ENCODE results near the gene GPR137B. TPM values are rescaled to one million over a fixed set of nuclear protein-coding genes. Genes with fewer than 3 reads are reported as not detected.

The GPR137B gene
- total and polyA plus RNA-seq, 8 donors, result 9.3 to 37.4 (median 12.7) TPM

GRCh38 chr1:236119943-236120484 lies 22.3 kb upstream of the GPR137B start:
- no peak for TF ChIP-seq CTCF (IDR thresholded peaks at IDR 0.05)
- intact Hi-C loops (cut with DNase I), result no loop called here
- Histone ChIP-seq H3K4me3 (no peak overlapping the region), H3K4me1 (peaks cover 0 to 5% of the 10 kb centered on the region in 2 donors), H3K9me3 (no peaks in the 10 kb centered on the region), H3K27me3 (no peaks in the 10 kb centered on the region), H3K27ac (no peak overlapping the region), H3K36me3 (no peaks in the 10 kb centered on the region)
- ATAC-seq (no peak), DNase-seq (no peak)

GRCh38 chr1:236120721-236121153 lies 21.6 kb upstream of the GPR137B start:
- Histone ChIP-seq H3K36me3 (no peaks in the 10 kb centered on the region), H3K9me3 (no peaks in the 10 kb centered on the region)
- no peak for ATAC-seq

DNA sequence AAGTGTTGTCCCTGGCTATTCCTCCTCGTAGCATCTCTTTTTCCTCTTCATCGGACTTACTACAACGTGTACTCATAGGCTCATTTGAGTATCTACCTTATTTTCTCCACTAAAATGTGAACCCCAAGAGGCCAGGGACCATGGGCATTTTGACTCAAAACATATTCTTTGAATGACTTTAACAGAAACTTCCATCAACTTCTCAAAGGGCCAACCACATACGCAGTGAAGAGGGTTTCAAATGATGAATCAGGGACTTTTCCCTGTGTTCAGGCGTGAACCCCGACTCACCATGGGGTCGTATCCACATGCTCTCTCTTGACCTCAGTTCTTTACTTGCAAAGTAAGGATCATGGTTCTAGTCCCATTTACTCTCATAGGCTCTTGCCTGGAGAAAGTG lies 20.2 kb upstream of the GPR137B start:
- no peaks in the 10 kb centered on the region for H3K27me3 ChIP-seq
- peaks cover 0 to 5% of the 10 kb centered on the region in 2 donors for H3K4me1 ChIP-seq
- DNase-seq, result no peak
- H3K9me3 ChIP-seq, result no peaks in the 10 kb centered on the region
- intact Hi-C loops (cut with DNase I), result no loop called here
- no peaks in the 10 kb centered on the region for H3K36me3 ChIP-seq
- ATAC-seq, result no peak
- no peak for TF ChIP-seq CTCF (IDR thresholded peaks at IDR 0.05)
- H3K27ac ChIP-seq, result no peak overlapping the region
- H3K4me3 ChIP-seq, result no peak overlapping the region

More at GRCh38 chr1:236120721-236121153, 21.6 kb upstream of the GPR137B start:
- Histone ChIP-seq H3K4me1 (peaks cover 0 to 5% of the 10 kb centered on the region in 2 donors), H3K27me3 (no peaks in the 10 kb centered on the region), H3K4me3 (no peak overlapping the region), H3K27ac (no peak overlapping the region)
- TF ChIP-seq CTCF (IDR thresholded peaks at IDR 0.05), result no peak
- DNase-seq, result no peak
- intact Hi-C loops (cut with DNase I), result no loop called here

GRCh38 chr1:236123563-236123962 lies 18.8 kb upstream of the GPR137B start:
- peaks cover 0 to 5% of the 10 kb centered on the region in 2 donors for H3K4me1 ChIP-seq
- H3K36me3 ChIP-seq, result no peaks in the 10 kb centered on the region
- H3K27ac ChIP-seq, result no peak overlapping the region
- no peak for TF ChIP-seq CTCF (IDR thresholded peaks at IDR 0.05)
- DNase-seq (no peak), ATAC-seq (no peak)
- no peak overlapping the region for H3K4me3 ChIP-seq
- H3K27me3 ChIP-seq, result no peaks in the 10 kb centered on the region
- intact Hi-C loops (cut with DNase I), result no loop called here
- H3K9me3 ChIP-seq, result no peaks in the 10 kb centered on the region

- intact Hi-C loops (cut with DNase I), result no loop called here
- DNase-seq (no peak), ATAC-seq (no peak)
- no peaks in the 10 kb centered on the region for H3K36me3 ChIP-seq
- no peak overlapping the region for H3K27ac ChIP-seq
- no peaks in the 10 kb centered on the region for H3K27me3 ChIP-seq
- no peaks in the 10 kb centered on the region for H3K9me3 ChIP-seq
- no peak for TF ChIP-seq CTCF (IDR thresholded peaks at IDR 0.05)
- peaks cover 0 to 5% of the 10 kb centered on the region in 2 donors for H3K4me1 ChIP-seq
- no peak overlapping the region for H3K4me3 ChIP-seq
These were observed 17.4 kb upstream of the GPR137B start for GRCh38 chr1:236124965-236125364.

Data from left lung (tissue), 10 donors.